Activated T-cell treated with anti-CD3 and anti-CD28 coated beads for 24 hours (primary cell): Measurements from ENCODE around the gene FOXA2.

Experiments used
- DNase-seq: peaks from one replicate; pipeline ENCODE4 v3.0.0-alpha.2; 2020; ENCODE audit warnings: low read depth

FOXA2 gene

DNA sequence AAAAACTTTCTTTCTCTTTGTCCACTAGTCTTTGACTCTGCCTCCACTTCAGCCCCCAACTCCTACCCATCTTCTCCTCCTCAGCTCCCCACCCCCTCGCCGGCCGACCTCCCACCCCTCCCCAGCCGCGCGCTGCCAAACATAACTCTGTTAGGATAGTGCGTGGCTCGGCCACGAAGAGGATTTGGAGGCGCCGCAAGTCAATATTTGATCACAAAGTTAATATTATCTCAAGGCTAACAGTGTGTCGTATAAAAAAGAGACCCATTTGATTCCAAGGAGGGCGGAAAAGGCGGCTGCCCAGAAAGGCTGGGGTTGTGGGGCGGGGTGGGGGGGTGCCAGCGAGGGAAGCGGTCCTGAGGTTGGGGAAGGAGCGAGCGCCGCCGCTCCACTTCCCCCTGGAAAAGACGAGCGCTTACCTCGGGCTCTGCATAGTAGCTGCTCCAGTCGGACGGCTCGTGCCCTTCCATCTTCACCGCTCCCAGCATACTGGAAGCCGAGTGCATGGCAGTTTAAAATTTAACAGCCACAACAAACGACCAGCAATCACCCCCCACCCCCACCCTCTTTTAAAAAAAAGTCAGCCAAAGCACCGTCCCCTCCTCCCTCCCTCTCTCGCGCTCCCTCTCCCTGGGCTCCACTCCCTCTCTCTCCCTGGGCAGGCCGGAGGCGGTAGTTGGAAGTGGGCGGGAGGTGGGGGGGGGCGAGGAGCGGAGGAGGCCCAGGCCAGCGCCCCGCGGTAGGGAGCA lies 425 bp downstream of the FOXA2 start:
- no peak for DNase-seq

DNA sequence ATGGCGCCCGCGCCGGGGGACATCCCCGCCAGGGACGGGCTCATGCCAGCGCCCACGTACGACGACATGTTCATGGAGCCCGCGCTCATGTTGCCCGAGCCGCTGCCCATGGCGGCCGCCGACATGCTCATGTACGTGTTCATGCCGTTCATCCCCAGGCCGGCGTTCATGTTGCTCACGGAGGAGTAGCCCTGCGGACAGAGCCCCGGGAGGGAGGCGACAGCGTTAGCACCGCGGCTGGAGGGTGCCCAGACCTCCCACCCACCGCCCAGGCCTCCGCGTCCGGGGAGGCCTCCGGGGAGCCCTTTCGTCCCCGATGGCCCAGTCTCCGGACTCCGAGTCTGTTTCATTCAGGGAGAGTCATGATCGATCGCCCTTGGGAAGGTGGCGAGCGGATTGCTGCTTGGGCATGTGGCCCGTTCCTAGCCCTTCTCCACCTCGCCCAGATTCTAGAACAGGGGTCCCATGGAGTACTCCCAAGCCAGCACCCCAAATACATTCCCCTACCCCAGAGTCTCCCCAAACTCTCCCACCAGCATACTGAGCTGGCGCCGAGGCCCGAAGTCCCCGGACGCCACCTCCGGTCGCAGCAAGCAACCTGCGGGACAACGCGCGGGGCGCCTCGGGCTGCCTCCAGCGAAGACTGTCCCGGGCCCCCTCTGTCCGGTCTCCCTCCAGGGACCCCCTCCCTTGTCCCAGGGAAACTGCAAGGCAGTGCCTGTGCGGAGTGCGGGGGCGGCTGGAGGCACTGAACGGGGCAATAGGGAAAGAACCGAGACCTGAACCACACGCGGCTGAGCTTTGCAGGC lies 1.2 kb downstream of the FOXA2 start:
- DNase-seq = no peak

DNA sequence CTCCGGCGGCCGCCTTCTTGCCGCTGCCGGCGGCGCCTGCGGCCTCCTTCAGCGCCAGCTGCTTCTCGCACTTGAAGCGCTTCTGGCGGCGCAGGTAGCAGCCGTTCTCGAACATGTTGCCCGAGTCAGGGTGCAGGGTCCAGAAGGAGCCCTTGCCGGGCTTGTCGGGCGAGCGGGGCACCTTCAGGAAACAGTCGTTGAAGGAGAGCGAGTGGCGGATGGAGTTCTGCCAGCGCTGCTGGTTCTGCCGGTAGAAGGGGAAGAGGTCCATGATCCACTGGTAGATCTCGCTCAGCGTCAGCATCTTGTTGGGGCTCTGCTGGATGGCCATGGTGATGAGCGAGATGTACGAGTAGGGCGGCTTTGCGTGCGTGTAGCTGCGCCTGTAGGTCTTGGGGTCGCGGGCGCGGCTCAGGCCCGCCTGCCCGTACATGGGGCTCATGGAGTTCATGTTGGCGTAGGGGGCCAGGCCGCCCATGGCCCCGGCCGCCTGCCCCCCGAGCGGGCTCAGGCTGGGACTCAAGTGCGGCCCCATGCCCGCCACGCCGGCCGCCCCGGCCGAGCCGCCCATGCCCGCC lies 1.9 kb downstream of the FOXA2 start:
- DNase-seq = no peak

DNA sequence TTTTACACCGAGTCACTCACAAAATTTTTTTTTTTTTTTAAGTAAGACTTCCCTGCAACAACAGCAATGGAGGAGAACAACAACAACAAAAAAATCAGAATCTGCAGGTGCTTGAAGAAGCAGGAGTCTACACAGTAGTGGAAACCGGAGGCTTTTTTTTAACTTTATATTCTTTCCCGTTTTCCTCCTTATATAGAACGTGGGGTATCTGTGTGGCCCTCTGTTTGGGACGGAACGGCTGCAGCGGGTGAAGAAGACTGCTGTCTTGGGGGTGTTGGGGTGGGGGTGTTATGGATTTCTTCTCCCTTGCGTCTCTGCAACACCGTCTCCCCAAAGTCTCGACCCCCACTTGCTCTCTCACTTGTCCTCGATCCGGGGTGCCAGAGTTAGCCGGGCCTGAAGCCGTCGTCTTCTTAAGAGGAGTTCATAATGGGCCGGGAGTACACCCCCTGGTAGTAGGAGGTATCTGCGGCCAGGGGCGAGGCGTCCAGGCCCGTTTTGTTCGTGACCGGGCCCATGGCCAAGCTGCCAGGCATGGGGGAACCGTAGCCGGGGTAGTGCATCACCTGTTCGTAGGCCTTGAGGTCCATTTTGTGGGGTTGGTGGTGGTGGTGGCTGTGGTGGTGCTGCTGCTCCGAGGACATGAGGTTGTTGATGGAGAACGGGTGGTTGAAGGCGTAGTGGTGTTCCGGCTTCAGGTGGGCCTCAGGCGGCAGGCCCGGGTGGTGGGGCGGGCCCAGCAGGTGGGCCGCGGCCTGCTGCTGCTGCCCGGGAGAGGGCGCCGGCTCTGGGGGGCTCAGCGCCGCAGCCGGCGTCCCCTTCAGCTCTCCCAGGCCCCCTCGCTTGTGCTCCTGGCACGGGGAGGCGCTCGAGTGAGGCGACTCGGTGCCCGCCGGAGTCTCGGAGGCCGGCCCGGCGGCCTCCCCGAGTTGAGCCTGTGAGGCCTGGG lies 2.7 kb downstream of the FOXA2 start:
- no peak for DNase-seq

DNA sequence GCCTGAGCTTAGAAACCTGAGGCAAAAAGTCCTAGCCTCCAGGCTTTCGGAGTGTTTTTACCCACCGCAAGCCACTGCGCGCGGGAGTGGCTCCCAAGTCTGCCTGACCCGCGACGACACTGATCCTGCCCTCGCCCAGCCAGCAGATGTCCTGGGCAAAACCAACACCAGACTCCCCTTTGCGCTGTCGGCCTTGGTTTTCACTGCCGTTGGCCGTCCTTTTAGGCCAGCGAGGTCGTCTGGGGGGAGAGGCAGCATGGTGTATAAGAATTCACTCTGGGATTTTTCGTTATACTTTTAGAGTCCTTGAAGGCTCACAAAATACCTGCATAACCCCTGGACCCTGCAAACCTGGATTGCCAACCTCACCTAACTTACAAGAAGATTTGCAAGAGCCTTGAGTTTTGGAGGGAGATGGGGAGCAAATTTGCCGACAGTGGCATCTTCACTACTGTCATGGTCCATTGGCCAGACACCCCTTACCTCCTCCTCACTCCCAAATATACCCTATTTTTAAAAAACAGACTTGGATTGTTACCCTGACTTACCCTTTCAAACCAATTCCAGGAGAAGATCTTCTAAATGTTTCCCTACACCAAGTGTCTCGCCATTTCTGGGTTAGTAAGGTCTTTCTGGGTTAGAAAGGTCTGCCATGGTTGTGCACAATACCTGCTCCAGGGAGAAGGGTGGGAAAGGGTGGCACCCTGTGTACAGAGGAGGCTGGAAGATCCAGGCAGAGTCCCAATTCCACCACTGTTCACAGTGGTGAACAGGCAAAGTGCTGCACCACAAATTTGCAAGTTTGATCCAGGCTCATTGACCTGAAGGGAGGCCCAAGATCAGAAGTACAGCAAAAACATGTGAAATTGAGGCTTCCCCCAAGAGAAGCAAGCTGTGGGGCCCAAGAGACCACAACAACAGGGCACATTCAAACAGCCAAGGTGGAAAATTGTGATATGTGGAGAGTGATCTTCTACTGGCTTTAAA lies 4.4 kb downstream of the FOXA2 start:
- DNase-seq = no peak

DNA sequence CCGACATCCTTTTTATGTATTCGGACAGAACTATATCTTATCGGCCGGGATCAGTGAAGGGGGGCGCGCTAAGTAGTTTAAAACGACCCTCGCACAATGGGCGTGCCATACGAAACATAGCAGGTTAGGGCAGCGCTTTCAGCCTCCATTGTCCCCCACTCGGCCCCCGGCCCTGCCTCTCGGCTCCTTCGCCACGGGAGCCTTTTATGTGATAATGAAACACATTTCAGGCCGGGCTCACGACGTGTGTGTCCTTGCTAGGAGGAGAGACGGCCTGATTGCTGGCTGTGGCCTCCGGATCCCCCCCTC lies 5.3 kb downstream of the FOXA2 start:
- no peak for DNase-seq

DNA sequence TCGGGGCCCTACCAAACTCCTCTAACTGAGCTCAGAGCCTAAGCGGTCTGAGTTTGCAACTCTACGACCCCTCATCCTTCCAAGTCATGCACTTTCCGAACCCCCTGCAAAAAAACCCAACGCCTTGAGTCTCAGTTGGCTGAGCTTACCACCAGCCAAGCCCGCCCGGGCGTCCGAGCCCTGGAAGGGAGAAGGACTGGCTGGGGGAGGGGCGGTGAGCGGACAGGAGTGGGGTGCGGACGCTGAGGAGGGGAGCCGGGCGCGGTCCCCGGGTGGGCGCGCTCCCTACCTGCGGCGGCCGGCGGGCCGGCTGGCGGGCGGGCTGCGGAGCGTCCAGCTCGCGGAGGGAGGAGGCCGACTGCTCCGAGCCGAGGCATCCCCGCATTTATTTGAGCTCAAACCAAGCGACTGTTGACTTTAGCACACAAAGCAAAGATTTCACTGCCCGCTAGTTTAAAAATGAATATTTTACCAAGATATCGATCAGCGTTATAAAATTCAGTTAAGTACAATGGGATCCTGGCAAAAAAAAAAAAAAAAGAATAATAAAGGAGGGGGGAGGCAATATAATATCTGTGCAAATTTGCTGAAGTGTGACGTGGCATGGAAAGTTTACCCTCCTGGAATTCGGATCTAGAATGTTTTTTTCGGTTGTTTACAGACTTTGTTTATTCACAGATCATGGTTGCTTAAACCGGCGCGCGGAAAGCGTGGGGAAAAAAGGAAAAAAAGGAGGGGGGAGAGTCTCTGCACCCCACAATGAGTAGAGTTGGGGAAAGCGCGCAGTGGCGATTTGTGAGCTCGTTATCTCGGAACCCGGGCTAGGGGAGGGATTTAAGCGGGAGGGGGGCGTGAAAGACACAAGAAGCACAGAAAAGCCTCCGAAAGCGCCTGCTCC lies 5.9 kb downstream of the FOXA2 start:
- DNase-seq = no peak

DNA sequence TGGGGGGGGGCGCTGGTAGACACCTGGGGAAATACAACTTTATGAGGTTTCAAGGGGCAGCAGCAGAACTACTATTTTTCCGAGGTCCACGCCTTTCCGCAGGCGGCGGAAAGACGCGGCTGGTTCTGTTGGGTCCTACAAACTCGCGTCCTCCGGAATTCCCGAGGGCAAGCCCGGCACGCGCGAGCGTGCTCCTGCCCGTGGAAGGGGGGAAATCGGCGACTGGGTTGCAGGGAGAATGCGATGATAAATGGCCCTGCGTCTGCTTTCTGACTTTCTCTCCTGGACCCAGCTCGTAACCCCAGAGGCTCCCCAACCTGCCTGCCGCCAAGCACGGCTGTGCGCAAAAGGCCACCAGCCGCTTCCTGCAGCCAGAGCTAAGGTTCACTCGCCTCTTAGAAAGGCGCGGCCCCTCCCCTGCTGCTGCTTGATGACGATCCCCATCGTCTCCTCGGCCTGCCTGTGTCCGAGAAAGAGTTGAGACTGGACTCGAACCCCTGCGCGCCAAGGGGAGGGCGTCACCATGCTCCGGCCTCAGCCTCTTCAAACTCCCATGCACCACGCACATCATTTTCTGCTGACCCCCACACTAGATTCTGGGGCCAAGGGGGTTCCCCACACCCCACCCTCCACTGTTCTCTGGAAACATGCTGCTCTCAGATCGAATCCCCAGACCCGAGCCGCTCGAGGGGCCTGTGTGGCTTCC lies 6.7 kb downstream of the FOXA2 start:
- DNase-seq = no peak

DNA sequence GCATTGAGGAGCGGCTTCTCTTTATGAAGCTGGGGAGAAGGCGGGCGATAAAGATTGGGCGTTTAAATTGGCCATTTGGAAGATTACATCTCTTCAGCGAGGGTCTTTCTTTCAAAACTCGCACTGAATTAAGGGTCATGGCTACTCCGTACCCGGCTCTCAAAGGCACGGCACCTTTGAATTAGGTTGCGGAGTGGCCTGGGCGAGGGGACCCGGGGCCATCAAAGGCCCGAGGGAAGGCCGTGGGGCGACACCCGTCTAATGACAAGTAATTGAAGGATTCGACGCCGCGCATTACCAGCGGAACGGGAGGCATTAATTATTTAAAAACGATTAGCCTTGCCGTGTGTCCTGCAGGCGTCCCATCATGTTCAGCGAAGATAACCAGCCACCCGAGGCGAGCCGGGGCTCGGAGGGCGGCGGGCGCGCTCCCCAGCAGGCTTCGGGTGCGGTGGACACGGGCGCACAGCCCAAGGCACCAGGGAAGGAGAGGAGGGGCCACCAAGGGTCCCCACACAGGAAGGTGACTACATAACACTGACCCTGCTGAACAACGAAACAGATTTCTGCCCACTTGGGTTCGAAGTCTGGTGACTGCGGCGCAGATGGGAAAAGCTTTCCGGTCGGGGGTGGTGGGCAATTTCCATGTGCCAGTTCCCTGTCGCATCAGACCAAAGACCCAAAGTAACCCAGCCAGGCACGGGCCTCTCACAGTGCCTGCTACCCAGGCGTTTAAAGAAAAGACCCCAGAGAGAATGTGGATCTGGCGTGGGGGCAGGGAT lies 7.4 kb downstream of the FOXA2 start:
- DNase-seq = no peak

DNA sequence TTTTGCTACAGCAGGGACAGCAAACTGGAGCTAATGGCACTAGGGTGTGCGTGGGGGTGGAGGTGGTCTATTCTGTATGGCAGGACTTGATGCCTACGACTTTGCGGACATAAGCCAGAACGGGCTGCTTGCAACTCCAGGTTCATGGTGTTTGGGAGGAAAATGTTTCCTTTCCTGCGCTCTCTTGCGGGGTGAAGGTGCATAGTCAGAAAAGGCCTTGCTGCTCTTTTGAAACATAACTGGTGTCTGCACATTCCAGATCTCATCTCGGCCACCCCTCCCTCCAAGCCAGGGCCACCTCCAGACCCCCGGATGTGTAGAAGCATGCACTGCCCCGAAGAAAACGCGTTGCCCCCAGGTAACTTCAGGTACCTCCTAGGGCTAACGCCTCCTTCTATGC lies 8.1 kb downstream of the FOXA2 start:
- no peak for DNase-seq

DNA sequence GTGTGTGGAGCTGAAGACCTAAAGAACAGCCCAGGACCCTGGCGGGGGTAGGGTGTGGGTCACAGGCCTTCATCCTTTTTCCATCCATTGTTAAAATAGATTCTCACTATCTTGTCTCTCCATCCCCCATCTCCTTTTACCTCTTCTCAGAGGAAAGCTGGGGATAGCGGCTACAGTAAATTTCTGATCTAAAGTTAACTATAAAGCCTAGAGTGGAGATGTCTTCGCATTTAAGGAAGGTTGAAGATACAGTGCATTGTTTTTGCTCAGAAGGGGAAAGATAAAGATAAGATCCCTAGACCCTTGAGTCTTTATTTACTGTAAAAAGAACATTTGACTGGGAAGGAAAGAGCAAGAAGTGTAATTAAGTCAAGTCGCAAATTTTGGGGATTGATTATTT lies 8.6 kb downstream of the FOXA2 start:
- no peak for DNase-seq

DNA sequence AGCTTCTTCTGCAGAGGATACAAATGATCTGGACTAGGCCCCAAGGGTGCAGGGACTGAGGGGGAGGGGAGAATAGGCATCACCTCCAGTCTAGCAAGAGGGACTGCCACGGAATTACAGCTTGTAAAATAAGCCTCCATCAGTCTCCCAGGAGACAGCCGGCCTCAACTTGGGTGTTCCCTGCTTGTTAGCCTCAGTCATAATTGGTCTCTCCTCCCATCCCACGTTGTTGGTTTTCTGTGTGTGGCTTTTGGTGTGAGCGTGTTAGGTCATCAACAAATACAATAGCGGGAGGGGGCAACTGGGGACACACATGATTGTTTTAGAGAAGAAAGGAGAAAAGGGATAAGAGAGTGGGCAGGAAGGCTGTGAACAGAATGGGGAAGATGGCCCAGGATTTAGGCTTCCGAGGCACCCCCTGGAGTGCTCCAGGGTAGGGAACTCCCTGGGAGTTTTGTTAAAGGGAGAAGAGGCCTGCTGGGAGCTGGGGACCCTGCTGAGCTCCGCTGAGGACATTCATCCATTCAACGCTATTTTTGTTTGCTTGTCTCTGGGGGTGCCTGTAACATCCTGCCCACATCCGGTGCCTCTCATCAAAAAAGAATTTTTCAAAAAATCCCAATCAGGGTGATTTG lies 9.2 kb downstream of the FOXA2 start:
- no peak for DNase-seq

DNA sequence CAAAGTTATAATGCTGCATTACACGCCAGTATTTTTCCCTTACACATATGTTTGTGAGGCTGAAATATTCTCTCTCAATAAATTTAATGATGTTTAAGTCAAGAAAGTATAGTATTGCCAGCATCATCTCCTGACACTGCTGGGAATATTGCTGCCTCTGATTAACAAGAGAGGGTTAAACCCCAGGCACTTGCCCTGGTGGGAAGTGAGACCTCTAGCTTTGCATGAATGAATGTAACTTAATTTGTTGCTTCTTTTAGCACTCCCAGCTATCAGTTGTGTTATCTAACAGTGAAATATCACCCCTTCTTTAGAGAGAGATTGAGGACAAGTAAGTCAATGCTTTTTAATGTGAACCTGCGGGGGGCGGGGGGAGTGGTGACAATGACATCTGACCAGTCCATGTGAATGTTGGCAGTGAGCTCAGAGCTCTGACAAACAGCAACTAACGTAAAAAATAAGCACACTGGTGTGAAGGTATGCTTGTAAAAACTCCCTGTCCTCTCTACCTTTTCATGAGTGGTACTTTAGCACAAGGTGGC lies 9.8 kb downstream of the FOXA2 start:
- DNase-seq = no peak

DNA sequence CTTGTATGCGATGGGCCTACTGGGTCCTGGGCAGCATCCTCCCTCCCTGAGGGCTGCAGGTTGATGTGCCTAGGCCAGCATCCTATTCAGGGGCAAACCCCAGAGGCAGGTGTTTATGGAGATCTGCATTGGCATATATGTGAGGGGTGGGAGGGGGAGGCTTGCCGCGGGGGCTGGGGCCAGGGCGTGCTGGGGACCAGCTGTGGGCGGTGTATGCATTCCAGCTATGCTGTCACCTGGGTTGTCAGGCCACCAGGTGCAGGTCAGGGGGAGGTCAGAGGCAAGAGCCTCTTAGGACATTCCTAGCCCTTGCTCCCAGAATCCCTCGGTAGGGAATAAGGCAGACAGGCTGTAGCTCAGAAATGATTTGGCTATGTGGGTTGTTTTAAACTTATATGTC lies 11.9 kb downstream of the FOXA2 start:
- no peak for DNase-seq

DNA sequence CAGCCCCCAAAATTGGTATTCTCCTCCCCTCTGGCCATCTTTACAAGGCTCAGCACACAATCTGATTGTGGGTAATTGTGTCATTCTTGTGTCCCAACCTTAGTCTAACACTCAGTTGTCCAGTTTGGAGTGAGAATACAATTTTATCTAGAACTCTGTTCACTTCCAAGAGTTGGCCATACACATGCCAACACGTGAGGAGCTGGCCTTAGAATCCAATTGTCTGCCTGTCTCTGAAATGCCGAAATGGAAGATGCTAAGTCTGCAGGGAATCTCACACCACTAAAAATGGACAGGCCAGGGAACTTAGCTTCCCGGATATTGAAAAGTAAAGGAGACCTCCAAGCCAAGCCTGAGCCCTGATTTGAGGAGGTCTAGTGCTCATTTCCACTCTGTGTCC lies 12.3 kb downstream of the FOXA2 start:
- no peak for DNase-seq

DNA sequence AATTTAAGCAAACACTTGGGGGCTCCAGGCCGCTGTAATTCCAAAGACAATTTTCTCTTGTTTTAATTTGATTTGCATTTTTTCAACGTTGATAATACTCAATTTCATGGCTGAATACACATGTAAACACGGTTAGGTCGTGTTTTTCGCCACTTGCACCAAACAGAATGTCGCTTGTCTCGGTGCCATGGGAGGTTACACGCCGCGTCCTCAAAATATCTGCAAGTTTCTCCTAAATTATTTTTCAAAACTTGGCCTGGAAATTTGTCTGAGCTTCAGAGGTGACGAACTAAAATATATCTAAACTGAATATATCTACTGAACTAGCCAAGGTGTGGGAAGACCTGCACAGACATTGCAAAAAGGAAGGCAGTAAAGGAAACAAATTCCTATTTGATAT lies 15.0 kb downstream of the FOXA2 start:
- DNase-seq = no peak

DNA sequence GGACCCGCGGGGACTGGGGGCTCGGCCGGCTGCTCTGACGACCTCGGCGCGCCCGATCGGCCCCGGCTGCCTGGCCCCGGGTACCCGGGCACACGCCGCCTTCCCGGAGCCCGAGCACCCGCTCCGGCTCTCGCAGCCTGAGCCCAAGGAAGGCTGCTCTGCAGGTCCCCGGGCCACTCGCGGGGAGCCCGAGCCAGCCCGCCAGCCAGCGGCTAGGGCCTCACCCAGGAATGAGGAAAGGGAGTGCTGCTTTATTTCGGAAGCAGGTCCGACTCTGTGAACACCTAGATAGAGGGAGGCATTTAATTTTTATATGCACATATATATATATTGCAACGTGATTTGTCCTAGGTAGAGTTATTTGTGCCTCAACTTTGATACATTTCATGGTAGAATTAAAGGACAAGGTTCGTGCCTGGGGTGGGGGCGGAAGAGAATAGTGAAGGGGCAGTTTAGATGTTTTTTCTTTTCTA lies 15.5 kb downstream of the FOXA2 start:
- DNase-seq = no peak
